Activated gamma-delta T cell treated with anti-CD3 and anti-CD28 coated beads, Interleukin-2, amount 50 U/mL, for 16 hours (primary cell): Measurements from ENCODE around the gene KIF1B.

Experiments
- DNase-seq: peaks from one replicate; pipeline ENCODE4 v3.0.0-alpha.2; 2020; ENCODE audit warnings: low read depth

Gene KIF1B

GRCh38 chr1:10283318-10283984 lies 73.1 kb downstream of the KIF1B start:
- no peak for DNase-seq

- DNase-seq: no peak
Measured at GRCh38 chr1:10286244-10286643, 75.9 kb downstream of the KIF1B start.

- DNase-seq: no peak
Measured at GRCh38 chr1:10287023-10287645, 76.8 kb downstream of the KIF1B start.

GRCh38 chr1:10288029-10288615 lies 77.8 kb downstream of the KIF1B start:
- no peak for DNase-seq

- DNase-seq: no peak
Measured at GRCh38 chr1:10291705-10292104, 81.3 kb downstream of the KIF1B start.

- DNase-seq: no peak
Measured at GRCh38 chr1:10292188-10292587, 81.8 kb downstream of the KIF1B start.

GRCh38 chr1:10295481-10296085 lies 85.2 kb downstream of the KIF1B start:
- no peak for DNase-seq

- no peak for DNase-seq
Measured at GRCh38 chr1:10299151-10299550, 88.8 kb downstream of the KIF1B start.

GRCh38 chr1:10302416-10302815 lies 92.0 kb downstream of the KIF1B start:
- no peak for DNase-seq

- DNase-seq: no peak
Measured at GRCh38 chr1:10304295-10304694, 93.9 kb downstream of the KIF1B start.

GRCh38 chr1:10306435-10306834 lies 96.1 kb downstream of the KIF1B start:
- DNase-seq: no peak

GRCh38 chr1:10308001-10308400 lies 97.6 kb downstream of the KIF1B start:
- DNase-seq: peak; percentile 4

- DNase-seq: no peak
Measured at GRCh38 chr1:10309243-10310011, 99.1 kb downstream of the KIF1B start.

- no peak for DNase-seq
Measured at GRCh38 chr1:10316752-10317151, 106.4 kb downstream of the KIF1B start.

- DNase-seq: no peak
Measured at GRCh38 chr1:10319750-10320149, 109.4 kb downstream of the KIF1B start.

GRCh38 chr1:10320336-10320735 lies 110.0 kb downstream of the KIF1B start:
- no peak for DNase-seq

- no peak for DNase-seq
Measured at GRCh38 chr1:10322821-10323220, 112.5 kb downstream of the KIF1B start.

- no peak for DNase-seq
Measured at GRCh38 chr1:10324627-10325026, 114.3 kb downstream of the KIF1B start.

- DNase-seq: no peak
Measured at GRCh38 chr1:10325521-10325920, 115.2 kb downstream of the KIF1B start.

- no peak for DNase-seq
Measured at GRCh38 chr1:10326251-10326650, 115.9 kb downstream of the KIF1B start.

GRCh38 chr1:10328180-10328963 lies 118.0 kb downstream of the KIF1B start:
- no peak for DNase-seq

GRCh38 chr1:10337436-10337835 lies 127.1 kb downstream of the KIF1B start:
- no peak for DNase-seq
